Islet of Langerhans (tissue), 1 donor: ENCODE data around the gene PTPRJ.

ENCODE experiments used
- FAIRE-seq: peaks from one replicate; lab custom pipeline; 2011; peaks lifted over from hg19 to GRCh38; lab: Jason Lieb, UNC

PTPRJ gene

GRCh38 chr11:48095779-48096470 is 115.6 kb downstream of the PTPRJ start:
- FAIRE-seq: no peak

- FAIRE-seq: no peak
Observed at GRCh38 chr11:48096588-48097525, 116.5 kb downstream of the PTPRJ start.

DNA sequence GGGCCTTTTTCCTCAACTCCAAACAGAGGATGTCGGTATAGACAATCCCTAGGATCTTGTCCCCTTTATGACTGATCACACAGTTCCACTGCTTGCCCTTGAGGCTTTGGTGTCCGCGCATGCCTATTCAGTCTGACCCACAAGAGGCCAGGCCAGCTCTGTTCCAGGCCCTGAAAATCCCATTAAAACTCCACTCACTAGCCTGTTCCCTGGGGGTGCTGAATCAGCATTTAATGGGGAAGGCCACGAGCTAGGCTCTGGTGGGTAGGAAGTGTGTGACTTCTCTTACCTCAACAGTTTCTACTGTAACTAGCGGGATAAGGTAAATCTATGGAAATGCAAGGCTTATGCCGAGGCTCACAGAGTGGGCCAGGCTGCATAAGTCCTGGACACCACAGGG is 117.7 kb downstream of the PTPRJ start:
- FAIRE-seq: no peak

GRCh38 chr11:48099916-48100446 is 119.6 kb downstream of the PTPRJ start:
- no peak for FAIRE-seq

- no peak for FAIRE-seq
Observed at GRCh38 chr11:48101044-48101733, 120.8 kb downstream of the PTPRJ start.

DNA sequence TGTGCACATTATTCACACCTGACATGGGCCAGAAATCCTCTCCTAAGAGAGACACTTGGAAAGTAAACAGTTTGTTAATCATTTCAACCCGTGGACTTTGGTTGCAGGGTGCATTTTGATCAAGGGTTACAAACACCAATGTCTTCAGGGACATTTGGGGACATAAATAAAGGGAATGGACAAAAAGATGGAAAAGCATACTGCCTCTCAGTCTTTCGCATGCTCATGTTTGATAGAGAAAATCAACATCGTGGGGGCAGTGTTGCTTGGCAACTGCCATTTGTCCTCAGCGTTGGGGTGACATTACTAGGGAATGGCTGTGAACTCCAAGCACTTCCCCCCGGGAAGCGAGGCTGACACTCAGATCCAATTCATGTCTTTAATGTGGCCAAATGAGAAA is 121.6 kb downstream of the PTPRJ start:
- peak; percentile 90 for FAIRE-seq

- FAIRE-seq: no peak
Observed at GRCh38 chr11:48103621-48104567, 123.5 kb downstream of the PTPRJ start.

GRCh38 chr11:48104568-48104924 is 124.2 kb downstream of the PTPRJ start:
- FAIRE-seq: no peak

- no peak for FAIRE-seq
Observed at GRCh38 chr11:48105096-48105990, 125.0 kb downstream of the PTPRJ start.

DNA sequence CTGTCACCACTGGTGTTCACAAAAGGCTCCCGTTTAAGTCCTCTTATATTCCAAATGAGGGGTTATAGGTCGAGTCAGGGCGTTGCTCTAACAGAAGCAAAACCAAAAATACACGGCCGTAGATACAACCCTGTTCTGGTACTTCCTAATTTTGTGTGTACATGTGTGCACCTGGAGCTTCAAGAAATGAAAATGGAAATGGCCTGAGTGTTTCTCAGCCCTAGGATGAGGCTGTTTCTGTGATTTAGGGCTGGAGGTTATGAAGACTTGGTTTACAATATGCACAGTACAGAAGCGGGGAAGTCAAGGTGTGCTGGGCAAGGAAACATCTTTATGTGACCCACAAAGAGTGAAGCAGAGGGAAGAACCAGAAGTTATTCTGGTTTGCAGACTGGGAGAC is 125.8 kb downstream of the PTPRJ start:
- no peak for FAIRE-seq

DNA sequence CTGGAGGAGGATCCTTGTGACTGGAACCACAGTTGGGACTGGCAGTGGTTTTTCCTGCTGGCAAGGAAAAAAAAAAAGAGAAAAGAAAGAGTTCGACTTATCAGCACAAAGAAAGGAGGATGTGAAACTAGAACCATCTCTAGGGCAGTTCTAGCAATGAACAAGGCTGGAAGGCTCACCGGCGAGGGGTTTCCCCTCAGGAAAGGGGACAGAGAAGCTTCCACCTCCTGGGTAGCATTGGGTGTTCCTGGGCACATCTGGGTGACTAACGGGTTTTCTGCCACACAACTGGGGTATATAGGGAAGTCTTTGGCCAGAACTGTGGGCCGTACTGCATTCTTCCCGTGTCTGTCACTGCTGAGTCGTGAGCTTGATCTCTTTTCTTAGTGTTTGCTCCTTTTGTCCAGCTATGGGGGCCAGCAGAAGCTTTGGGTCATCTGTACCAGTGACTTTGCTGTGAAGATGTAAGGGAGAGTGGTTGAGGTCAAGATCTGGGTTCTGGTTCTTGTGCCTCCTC is 126.9 kb downstream of the PTPRJ start:
- FAIRE-seq: no peak

DNA sequence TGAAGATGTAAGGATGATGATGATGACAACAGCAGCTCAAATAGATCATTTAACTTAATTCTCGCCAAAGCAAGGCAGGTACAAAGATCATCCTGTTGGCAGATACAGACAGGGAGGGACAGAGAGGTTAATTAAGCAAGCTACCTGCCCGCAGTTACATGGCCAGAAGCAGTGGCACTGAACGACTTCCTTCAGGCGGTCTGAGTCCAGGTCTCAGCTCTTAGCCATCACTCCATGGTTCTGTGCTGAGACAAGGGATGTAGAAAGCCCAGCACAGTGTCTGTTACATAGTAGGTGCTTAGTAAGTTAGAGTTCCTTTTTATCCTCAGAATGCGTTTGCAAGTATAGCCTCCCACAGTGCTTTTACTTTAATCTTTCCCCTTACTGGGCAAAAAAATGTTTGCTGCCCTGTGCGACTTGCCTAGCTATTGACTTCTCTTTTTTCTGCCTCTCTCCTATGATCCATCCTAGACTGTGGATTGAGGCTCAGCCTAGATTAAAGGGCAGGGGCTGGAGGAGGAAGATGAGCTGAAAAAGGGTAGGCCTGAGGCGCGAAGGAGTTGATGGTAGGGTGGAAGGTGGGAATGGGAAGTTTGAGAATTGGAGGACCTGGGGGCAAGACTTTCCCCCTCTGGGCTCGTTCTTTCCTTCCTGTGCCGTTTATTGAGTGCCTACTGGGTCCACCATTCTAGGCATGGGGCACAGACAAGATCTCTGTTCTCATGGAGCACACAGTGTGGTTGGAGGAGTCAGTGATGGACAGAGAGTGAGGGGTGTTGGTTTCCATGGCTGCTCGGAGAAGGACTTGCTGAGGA is 128.1 kb downstream of the PTPRJ start:
- FAIRE-seq: no peak

DNA sequence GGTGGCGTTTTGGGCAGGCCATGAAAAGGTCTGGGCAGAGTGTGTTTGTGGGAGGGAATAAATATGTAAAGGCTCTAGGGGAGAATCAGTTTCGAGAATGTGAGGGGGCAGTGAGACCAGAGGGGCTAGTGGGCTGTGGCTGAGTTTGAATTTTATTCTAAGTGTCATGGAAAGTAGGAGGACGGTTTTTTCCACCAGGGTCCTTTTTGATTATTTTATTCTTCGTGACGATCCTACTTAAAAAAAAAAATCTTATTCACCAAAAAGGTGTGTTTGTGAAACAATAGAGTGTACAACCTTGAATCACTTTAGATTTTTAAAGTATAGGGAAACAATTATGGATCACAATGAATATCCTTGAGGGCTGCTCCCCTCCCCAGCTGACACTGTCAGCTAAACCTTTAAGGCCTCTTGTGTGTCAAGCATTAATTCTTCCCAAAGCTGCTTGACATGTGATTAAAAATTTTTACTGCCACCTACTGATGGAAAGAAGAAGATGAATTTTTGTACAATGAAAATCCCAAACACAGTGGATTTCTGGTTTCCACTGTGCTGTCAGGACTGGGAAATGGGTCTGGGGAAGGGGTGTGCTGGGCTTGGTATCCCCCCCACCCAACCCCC is 128.8 kb downstream of the PTPRJ start:
- FAIRE-seq: peak; percentile 71

DNA sequence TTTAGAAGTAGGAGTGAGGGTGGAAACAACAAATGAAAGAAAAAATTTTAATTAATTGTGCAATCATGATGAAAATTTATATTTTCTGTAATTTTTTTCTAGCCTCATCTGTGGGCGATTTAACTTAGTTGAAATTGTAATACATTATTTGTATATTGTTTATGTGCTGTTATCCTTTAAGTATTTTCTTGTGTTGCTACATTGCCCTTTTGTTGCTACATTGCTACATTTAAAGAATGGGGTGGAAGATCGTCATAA is 130.1 kb downstream of the PTPRJ start:
- no peak for FAIRE-seq

DNA sequence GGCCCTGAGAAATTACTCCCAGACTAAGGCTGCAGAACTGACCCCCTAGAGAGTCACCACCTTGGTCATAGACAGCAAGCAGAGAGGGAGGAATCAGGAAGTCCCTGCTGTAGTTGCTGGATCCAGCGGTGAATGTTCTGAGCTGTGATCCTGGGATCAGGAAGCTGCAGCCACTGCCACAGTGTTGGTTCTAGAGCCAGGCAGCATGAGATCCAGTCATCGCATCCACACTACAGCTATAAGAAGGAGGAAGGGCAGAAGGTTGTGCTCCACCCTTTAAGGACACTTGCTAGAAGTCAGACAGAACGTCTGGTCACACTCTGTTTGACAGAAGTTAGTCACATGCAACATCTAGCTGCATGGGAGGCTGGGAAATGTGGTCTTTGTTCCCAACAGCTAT is 131.5 kb downstream of the PTPRJ start:
- FAIRE-seq: no peak

GRCh38 chr11:48114740-48115139 is 134.4 kb downstream of the PTPRJ start:
- peak; percentile 61 for FAIRE-seq

DNA sequence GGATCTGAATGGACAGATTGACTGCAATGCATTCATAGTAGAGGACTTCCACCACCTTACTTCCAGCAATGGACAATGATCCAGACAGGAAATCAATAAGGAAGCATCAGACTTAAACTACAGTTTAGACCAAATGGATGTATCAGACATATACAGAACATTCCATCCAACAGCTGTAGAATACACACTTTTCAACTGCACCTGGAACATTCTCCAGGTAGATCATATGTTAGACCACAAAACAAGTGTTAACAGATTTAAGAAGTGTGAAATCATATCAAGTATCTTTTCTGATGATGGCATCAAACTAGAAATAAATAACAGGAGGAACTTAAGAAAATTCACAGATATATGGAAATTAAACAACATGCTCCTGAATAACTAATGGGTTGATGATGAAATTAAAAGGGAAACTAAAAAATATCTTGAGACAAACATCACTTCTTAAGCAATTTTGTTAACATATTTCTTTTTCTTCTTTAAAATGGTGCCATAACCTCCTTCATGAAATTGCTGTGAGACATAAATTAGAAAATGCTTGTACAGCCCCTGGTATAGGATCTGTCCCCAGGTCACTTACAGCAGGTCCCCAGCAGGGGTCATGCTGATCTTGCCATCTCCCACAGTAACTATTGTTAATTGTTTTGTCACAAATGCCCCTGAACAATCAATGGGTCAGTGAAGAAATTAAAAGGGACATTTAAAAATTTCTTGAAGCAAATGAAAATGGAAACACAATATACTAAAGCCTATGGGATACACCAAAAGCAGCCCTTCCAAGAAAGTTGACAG is 136.3 kb downstream of the PTPRJ start:
- FAIRE-seq: peak; percentile 43

DNA sequence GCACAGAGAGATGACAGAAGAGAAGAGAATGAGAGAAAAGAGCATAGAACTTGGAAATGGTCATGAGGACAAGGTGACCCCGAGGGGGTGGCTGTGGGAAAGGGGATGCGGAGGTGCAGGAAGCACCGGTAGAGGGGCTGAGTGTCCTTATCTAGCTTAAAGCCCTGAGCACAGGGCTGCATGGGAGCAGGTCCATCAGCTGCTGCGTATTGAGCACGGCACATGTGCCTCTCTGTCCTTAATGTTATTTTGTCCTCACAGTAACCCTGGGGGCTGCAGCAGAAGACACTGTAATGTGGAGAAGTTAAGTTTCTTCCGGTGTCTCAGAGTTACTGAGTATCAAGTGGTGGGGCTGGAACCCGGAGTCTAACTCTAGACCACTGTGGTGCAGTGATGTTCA is 141.9 kb downstream of the PTPRJ start:
- FAIRE-seq: no peak
